ENCODE data around the gene PHF23. TPM values are rescaled to one million over a fixed set of nuclear protein-coding genes. Genes with fewer than 3 reads are reported as not detected.

PHF23 gene
- total RNA-seq: 52.3 and 54.7 TPM in 2 replicates
- 59.0 TPM for polyA plus RNA-seq (2012)

DNA sequence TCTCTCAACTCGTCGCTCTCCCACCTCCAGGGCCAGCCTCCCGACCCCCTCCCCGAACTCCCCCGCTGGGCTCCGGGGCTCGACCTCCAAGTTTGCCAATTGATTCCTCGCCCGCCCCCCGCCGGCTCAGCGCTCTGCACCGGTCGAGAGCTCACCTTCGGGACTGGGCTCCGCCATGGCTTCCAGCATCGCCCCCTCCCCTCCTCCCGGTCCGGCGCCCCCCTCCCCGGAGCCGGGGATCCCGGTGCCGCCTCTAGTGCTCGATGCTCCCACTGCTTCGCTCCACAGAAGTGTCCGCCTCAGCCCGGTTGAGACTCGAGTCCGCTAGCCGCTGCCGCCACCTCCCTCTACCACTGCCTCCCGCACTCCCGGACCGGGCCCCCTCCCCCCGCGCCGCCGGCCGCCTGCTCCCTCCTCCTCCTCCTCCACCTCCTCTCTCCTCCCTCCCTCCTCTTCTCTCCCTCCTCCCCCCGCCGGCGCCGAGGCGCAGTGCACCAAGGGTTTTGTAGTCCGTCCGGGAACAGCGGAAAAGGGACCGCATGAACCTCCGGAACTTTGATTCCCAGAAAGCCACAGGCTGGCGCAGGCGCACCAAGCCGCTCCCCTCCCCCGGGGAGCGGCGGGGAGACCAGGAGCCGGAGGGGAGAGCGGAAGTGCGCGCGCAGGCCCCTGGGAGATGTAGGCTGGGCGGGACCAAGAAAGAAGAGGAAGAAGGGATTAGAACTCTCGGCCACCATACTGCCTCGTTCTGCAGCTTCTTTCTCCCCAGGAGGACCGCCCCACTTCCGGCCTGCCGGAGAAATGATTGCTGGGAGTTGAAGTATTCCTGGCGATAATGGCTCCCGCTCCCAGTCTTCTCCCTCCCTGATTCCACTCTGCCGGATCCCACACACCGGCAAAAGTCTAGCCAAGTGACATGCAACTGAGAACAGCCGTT is at the start of gene PHF23:
PHF23 (minus strand) TSS at position 367 of the 937 bp plus-strand sequence; CDS start at position 189, 178 bp downstream.
- DNase-seq (ENCODE audit: low read depth): peak; percentile 100

DNA sequence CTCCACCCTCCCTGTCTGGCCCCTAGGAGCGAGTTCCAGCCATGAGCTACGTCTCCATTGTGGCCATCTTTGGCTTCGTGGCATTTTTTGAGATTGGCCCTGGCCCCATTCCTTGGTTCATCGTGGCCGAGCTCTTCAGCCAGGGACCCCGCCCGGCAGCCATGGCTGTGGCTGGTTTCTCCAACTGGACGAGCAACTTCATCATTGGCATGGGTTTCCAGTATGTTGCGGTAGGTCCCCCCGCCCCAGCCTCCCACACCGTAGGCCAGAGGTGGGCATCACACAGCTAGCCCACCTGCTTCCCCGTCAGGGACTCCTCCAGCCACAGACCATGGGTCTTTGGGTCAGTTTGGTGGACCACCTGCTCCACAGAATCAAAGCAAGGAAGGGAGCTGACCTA is 46.4 kb upstream of the PHF23 start:
- no peak for DNase-seq (ENCODE audit: low read depth)

DNA sequence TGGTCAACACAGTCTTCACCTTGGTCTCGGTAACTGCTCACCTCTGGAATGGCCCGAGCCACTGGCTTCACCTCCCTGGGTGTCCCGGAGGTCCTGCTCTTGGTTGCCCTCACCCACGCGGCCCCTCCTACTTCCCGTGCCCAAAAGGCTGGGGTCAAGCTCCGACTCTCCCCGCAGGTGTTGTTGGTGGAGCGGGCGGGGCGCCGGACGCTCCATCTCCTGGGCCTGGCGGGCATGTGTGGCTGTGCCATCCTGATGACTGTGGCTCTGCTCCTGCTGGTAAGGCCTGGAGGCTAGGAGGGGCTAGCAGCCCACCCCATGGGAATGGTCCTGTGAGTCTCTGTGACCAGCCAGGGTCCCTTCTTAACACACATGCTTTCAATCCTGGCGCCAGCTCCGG is 45.7 kb upstream of the PHF23 start:
- DNase-seq (ENCODE audit: low read depth): no peak

DNA sequence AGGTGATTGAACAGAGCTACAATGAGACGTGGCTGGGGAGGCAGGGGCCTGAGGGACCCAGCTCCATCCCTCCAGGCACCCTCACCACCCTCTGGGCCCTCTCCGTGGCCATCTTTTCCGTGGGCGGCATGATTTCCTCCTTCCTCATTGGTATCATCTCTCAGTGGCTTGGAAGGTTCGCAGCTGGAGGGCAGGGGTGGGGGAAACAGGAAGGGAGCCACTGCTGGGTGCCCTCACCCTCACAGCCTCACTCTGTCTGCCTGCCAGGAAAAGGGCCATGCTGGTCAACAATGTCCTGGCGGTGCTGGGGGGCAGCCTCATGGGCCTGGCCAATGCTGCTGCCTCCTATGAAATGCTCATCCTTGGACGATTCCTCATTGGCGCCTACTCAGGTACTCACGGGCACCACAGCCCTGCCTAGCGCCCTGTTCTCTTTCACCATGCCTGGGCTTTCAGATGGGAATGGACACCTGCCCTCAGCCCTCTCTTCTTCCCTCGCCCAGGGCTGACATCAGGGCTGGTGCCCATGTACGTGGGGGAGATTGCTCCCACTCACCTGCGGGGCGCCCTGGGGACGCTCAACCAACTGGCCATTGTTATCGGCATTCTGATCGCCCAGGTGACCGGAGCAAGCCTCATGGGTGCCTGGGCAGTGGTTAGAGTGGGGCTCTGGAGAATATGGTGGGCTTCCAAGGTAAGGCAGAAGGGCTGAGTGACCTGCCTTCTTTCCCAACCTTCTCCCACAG is 44.4 kb upstream of the PHF23 start:
- DNase-seq (ENCODE audit: low read depth): no peak

DNA sequence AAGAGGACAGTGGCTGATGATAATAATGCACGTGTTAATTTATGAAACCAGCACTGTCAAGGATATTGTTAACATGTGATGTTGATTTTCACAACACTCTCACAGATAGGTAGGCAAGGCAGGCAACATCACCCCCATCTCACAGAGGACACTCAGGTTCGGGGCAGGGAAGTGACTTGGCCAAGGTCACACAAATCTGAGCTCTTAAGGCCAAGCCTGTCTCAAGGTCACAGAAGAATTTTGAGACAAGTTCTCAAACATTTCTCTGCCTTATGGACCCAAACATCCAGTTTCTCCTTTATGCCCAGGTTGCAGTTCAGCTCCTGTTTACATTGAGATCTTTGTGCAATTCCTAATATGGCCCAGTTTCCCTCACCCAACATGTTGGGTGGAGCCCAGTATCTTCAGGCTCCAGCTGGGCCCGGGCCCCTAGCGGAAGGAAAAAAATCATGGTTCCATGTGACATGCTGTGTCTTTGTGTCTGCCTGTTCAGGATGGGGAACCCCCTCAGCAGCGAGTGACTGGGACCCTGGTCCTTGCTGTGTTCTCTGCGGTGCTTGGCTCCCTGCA is 43.6 kb upstream of the PHF23 start:
- no peak for DNase-seq (ENCODE audit: low read depth)

DNA sequence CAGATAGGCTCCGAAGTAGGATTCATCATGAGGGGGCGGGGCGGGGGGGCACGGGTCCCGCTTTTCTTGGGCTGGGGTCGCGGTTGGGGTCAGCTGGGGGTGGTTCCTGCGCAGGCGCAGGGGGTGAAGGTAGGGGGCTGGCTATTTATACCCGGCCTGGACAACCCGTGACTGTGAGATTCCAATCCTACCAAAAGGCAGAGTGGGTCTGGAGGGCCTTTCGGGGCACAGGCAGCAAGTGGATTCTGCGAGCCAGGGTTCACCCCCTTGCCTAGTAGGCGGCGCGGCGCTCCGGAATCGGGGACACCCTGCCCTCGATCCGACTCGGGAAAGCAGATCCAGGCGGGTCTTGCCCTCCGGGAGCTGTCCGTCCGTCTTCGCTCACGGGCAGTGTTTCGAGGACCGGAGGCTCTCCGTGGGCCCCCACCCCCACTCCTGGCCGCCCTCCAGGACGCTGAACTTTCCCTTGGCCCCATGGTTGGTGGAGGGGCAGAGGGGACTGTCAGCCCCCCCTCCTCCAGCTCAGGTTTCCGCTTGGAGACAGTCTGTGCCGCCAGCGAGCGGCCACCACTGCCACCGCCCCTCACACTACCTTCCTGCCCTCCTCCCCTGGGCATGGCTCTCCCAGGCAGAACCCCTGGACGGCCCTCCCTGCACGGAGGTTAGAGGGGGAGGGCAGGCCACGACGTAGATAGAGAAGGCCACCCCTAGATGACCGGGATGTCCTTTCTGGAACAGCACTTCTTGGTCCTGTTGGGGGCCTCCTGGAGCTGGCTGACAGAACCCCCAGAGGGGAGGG is 42.9 kb upstream of the PHF23 start:
- DNase-seq (ENCODE audit: low read depth): peak; percentile 24

DNA sequence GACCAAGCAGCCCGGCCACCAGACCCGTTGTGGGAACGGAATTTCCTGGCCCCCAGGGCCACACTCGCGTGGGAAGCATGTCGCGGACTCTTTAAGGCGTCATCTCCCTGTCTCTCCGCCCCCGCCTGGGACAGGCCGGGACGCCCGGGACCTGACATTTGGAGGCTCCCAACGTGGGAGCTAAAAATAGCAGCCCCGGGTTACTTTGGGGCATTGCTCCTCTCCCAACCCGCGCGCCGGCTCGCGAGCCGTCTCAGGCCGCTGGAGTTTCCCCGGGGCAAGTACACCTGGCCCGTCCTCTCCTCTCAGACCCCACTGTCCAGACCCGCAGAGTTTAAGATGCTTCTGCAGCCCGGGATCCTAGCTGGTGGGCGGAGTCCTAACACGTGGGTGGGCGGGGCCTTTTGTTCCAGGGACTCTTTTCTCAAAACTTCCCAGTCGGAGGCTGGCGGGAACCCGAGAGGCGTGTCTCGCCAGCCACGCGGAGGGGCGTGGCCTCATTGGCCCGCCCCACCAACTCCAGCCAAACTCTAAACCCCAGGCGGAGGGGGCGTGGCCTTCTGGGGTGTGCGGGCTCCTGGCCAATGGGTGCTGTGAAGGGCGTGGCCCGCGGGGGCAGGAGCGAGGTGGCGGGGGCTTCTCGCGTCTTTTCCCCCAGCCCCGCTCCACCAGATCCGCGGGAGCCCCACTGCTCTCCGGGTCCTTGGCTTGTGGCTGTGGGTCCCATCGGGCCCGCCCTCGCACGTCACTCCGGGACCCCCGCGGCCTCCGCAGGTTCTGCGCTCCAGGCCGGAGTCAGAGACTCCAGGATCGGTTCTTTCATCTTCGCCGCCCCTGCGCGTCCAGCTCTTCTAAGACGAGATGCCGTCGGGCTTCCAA is 42.1 kb upstream of the PHF23 start, which contains the start of gene SLC2A4:
SLC2A4 (plus strand) TSS at position 645 of the 879 bp plus-strand sequence; CDS start at position 862, 217 bp downstream.
- peak; percentile 96 for DNase-seq (ENCODE audit: low read depth)

DNA sequence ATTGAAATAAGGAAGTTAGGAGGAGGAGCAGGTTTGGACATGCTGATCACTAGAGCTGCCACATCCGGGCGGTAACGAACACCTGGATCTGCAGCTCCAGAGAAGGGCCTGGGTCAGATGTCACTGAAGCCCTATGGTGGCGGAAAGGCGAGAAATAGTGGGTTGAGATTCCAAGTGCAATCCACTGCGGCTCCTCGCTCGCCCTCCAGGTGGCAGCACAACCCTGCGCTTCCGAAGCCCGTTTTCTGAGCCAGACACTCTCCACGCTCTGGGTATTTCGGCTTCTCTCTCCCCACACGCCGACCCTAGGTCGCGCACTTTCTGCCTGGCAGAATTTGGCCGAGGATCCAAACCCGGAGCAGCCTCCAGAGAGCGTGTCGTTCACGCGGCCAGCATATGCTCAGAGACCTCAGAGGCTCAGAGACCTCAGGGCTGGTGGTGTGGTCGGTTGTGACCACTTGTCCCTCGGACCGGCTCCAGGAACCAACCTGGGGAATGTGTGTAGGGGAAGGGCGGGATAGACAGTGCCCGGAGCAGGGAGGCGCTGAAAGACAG is 41.3 kb upstream of the PHF23 start:
- DNase-seq (ENCODE audit: low read depth): peak; percentile 98

DNA sequence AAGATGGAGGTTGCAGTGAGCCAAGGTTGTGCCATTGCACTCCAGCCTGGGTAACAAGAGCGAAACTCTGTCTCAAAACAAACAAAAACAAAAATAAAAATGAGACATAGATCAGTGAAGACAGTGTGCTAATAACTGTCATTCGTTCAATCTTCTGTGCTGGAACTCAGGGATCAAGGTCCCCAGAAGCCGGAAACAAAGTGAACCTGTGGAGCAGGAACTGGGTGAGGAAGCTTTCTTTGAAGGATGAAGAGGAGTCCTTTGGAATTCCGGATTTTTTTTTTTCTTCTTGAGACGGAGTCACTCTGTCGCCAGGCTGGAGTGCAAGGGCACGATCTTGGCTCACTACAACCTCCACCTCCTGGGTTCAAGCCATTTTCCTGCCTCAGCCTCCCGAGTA is 40.2 kb upstream of the PHF23 start:
- no peak for DNase-seq (ENCODE audit: low read depth)

DNA sequence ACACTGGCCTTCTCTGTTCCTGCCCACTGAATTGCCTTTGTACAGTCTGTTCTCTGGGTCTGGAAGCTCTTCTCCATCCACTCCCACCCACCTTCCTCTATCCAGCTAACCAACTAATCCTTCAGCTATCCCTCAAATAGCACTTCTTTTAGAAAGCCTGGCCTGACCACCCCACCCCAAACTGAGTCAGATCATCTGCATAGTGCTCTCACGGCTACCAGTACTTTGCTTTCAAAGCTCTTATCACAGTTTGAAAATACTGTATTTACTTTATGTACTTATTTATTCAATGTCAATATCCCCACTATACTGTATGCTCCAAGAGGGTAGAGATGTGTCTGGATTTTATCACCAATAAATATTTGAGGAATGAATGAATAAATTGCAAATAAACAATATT is 27.5 kb upstream of the PHF23 start:
- DNase-seq (ENCODE audit: low read depth): no peak

DNA sequence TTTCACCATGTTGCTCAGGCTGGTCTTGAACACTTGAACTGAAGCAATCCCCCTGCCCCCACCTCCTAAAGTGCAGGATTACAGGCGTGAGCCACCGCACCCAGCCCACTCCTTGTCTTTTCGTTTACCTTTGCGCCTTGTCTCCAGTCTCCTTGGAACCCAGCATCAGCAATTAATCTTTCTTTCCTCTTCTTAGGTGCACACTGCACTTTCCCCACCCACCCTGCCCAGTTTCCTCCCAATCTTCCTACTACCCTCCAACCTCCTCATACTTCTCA is 24.5 kb upstream of the PHF23 start:
- no peak for DNase-seq (ENCODE audit: low read depth)

DNA sequence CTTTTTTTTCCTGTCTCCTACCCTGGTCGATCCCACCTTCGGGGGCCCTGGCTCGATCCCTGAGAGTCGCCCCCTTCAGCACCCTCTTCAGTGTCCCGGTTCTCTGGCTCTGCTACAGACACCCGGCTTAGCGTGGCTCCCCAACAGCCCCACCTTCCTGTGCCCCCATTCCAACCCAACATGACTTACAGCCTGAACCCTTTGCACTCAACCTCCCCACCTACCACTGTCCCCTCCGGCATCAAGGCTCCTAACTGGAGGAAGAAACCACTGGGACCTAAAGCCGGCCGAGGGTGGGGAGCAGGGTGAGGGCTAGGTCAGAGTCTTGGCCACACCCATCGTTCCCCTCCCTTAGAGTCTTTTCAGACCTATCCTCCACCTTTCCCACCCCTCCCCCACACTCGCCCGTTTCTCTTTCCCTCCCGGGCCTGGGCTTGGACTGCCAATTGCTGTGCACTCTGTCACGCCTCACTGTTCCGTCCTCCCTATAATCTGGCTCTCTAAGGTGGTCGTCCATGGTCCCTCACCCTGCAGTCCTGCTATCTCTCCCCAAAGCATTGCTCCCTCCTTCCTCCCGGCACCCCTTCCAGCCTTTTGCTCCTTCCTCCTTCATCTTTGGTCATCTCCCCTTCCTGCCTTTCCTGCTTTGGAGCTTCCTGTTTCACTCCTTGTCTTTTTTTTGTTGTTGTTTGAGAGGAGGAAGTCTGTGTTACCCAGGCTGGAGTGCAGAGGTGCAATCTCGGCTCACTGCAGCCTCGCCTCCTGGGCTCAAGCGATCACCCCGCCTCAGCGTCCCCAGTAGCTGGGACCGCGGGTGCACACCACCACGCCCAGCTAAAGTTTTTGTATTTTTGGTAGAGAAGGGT is 23.9 kb upstream of the PHF23 start:
- no peak for DNase-seq (ENCODE audit: low read depth)

DNA sequence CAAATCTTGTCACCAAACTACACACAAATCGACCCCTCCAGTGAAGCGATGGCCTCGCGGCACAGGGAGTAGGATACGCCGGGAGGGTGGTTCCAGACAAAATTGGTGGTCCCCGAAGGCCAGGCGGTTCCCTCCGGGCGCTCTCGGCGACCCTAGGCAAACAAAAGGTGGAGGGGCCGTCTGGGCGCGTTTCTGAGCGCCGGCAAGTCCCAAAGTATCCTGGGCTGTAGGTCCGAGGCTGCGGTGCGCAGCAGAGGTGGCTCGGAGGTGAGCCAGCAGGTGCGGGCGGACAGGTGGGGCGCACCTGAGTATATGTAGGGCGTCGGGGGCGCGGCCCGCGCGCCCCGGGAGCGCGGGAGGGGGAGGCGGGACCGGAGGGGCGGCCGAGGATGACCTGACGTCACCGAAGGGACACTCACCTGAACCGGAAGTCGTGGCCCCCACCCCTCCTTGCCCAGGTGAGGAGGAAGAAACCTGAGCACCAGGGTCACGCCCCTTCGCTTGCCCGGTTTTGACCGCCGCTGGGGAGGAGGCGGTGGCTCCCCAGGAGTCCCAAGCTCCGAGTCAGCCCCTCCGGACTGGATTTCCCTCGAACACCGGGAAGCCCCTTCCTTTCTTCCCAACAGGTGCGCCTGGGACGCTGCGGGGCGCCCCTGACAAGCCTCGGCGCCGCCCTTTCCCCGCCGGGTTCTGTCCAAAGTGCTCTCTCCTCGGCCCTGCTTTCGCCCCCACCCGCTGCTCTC is 23.1 kb upstream of the PHF23 start, which contains the start of gene CLDN7:
CLDN7 (minus strand) TSS at position 287 of the 743 bp plus-strand sequence. CDS start 435 bp downstream, outside the sequence.
- DNase-seq (ENCODE audit: low read depth): no peak

DNA sequence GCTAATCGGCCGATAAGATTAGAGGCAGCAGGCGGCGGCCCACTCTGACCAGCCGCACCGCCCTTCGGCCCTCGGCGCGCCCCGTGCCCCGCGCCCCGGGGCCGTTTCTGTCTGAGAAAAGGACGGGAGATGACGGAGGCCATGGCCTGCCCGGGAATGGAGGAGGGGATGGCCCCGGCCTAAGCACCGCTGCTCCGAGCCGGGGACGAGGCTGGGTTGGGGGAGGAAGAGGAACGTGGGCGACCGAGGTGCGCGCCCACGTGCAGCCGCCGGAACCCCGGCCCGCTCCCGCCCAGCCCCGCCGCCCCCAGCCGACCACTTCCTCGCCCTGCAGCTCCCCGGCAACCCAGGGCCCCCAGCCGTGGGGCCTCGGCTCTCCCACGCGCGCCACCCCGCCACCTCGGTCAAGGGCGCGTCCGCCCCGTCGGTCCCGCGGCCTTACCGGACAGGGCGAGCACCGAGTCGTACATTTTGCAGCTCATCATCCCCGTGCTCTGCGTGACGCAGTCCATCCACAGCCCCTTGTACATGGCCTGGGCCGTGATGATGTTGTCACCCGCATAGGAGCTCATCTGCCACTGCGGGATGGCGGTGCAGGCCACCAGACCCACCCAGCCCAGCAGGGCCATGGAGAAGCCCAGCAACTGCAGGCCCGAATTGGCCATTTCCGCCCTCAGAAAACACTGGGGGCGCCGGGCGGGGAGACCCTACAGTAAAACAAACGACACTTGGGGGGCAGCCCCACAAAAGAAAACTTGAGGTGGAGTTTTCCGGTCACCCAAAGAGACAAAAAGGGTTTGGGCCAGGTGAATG is 22.3 kb upstream of the PHF23 start:
- DNase-seq (ENCODE audit: low read depth): no peak

DNA sequence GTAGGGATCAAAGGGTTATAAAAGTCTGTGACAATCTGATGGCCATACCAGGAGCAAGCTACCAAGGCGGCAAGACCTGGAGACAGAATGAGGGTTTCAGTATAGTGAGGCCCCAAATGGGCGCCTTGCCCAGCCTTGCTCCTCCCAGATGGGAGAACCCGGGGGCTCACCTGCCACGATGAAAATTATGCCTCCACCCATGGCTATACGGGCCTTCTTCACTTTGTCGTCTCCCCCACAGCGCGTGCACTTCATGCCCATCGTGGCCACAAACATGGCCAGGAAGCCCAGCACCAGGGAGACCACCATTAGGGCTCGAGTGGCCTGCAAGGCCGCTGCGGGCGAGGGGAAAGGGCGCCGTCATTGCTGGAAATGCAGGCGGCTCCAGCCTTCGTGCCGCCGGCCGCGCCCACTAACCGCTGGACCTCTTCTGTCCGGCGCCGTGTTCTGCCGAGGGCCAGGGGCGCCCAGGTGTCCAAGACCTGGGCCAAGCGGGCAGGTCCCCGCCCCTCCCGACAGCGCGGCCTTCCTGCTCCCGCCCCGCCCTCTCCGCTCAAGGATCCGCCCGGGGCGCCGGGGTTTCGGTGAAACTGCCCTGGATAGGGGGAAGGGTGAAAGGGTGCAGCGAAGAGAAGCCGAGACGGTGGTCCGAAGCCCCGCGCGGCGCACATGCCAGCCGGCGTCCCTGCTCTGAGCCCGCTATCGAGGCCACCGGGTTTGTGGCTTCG is 21.6 kb upstream of the PHF23 start:
- DNase-seq (ENCODE audit: low read depth): no peak

DNA sequence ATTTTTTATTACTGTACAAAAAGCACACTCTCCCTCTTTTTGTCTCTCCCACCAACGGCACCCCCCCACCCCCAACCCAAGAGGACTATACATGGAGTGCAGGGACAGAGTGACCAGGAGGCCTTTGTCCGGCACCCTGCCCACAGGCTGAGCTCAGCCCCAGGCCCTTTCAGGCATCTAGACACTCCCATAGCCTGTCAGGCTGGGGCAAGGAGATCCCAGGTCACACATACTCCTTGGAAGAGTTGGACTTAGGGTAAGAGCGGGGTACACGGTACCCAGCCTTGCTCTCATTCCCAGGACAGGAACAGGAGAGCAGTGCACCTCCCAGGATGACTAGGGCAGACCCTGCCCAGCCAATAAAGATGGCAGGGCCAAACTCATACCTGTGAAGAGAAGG is 20.9 kb upstream of the PHF23 start:
- no peak for DNase-seq (ENCODE audit: low read depth)

DNA sequence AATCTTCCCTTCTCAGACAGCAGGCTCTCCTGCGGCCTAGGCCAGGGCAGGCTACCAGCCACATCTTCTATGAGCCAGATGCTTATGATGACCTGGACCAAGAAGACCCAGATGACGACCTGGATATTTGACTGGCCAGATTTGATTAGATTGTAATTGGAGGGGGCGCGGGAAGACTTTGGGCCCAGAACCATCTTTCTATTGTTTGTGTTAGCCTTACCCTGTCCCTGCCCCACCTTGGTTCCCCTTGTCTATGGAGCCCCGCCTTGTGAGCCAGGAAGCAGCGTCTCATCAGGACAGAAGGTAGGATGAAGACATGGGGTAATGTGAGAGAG is 20.3 kb upstream of the PHF23 start:
- DNase-seq (ENCODE audit: low read depth): no peak

Data from myocyte (in vitro differentiated cells).